Ascending aorta (tissue), 2 donors: Measurements from ENCODE around the gene SDK2. TPM values are rescaled to one million over a fixed set of nuclear protein-coding genes. Genes with fewer than 3 reads are reported as not detected.

Source experiments
- DNase-seq, 2 donors: peaks; one replicate each; pipeline ENCODE4 v3.0.0-alpha.2; 2019; ENCODE audit warnings: low spot score in 2 of 2
- H3K27ac ChIP-seq, 2 donors: fragments of 200-600 bp; sonication (generic); one replicate each; pipeline ENCODE4 v1.5.1; 2016 to 2017; ENCODE audit warnings: mild to moderate bottlenecking in 1 of 2
- H3K27me3 ChIP-seq: fragments of 200-600 bp; sonication (generic); one replicate; pipeline ENCODE4 v1.5.1; 2017
- H3K36me3 ChIP-seq, 2 donors: fragments of 200-600 bp; sonication (generic); one replicate each; pipeline ENCODE4 v1.5.1; 2016
- H3K4me1 ChIP-seq, 2 donors: fragments of 200-600 bp; sonication (generic); one replicate each; pipeline ENCODE4 v1.5.1; 2016 to 2017; ENCODE audit warnings: mild to moderate bottlenecking in 1 of 2
- H3K4me3 ChIP-seq, 2 donors: fragments of 200-600 bp; sonication (generic); one replicate each; pipeline ENCODE4 v1.5.1; 2016 to 2017; ENCODE audit warnings: mild to moderate bottlenecking in 1 of 2
- H3K9me3 ChIP-seq, 2 donors: fragments of 200-600 bp; sonication (generic); one replicate each; pipeline ENCODE4 v1.5.1; 2016
- CTCF ChIP-seq, 3 experiments: fragments of 200-600 bp in 2 of 3; fragments of 450-650 bp in 1 of 3; sonication (generic) in 2 of 3; IDR thresholded peaks; one replicate each; pipeline ENCODE4 v1.5.1; 2016 to 2019; ENCODE audit warnings: antibody characterized with exemption in 3 of 3, mild to moderate bottlenecking in 1 of 3, moderate library complexity in 1 of 3
- intact Hi-C: fragments of 100-400 bp; cut with DNase I; formaldehyde crosslinking; loops from one replicate; pipeline ENCODE4 v1.15.1; 2023
- total RNA-seq: library from RNA; depleted of rRNA; stranded (reverse); fragments of >200 nt; gene quantifications from one replicate; pipeline ENCODE4 v1.1.0, GENCODE V29; 2016

The SDK2 gene
- total RNA-seq, 1 donor from 2014 or later = 8.1 TPM

GRCh38 chr17:73639322-73639721 is 4.9 kb downstream of the SDK2 start:
- Histone ChIP-seq H3K27me3 (no peaks in the 10 kb centered on the region), H3K4me1 (peaks cover 11 to 28% of the 10 kb centered on the region in 2 donors), H3K4me3 (peak overlapping the region in 1 of 2 donors; percentile 46), H3K27ac (peak overlapping the region; percentile 63 to 70), H3K9me3 (no peaks in the 10 kb centered on the region), H3K36me3 (no peaks in the 10 kb centered on the region)
- intact Hi-C loops = loop anchor here (5.0 kb wide), 1 partner anchor 347 kb away; no protein-coding TSS in a partner anchor
- peak; percentile 49 to 89 for DNase-seq
- TF ChIP-seq CTCF (IDR thresholded peaks at IDR 0.05) = no peak

- H3K36me3 ChIP-seq = no peaks in the 10 kb centered on the region
- intact Hi-C loops = loop anchor here (5.0 kb wide), 1 partner anchor 346 kb away; no protein-coding TSS in a partner anchor
- peaks cover 11 to 23% of the 10 kb centered on the region in 2 donors for H3K4me1 ChIP-seq
- no peak for TF ChIP-seq CTCF (IDR thresholded peaks at IDR 0.05)
- H3K4me3 ChIP-seq = no peak overlapping the region
- peak overlapping the region; percentile 63 to 70 for H3K27ac ChIP-seq
- no peak for DNase-seq
- no peaks in the 10 kb centered on the region for H3K27me3 ChIP-seq
- H3K9me3 ChIP-seq = no peaks in the 10 kb centered on the region
Measured at GRCh38 chr17:73638556-73638955, 5.7 kb downstream of the SDK2 start.

GRCh38 chr17:73637866-73638265 is 6.4 kb downstream of the SDK2 start:
- H3K36me3 ChIP-seq = no peaks in the 10 kb centered on the region
- DNase-seq = no peak
- intact Hi-C loops = loop anchor here (5.0 kb wide), 1 partner anchor 346 kb away; no protein-coding TSS in a partner anchor
- no peak for TF ChIP-seq CTCF (IDR thresholded peaks at IDR 0.05)
- H3K9me3 ChIP-seq = no peaks in the 10 kb centered on the region
- H3K27me3 ChIP-seq = no peaks in the 10 kb centered on the region
- peaks cover 11 to 20% of the 10 kb centered on the region in 2 donors for H3K4me1 ChIP-seq
- no peak overlapping the region for H3K27ac ChIP-seq
- H3K4me3 ChIP-seq = no peak overlapping the region

DNA sequence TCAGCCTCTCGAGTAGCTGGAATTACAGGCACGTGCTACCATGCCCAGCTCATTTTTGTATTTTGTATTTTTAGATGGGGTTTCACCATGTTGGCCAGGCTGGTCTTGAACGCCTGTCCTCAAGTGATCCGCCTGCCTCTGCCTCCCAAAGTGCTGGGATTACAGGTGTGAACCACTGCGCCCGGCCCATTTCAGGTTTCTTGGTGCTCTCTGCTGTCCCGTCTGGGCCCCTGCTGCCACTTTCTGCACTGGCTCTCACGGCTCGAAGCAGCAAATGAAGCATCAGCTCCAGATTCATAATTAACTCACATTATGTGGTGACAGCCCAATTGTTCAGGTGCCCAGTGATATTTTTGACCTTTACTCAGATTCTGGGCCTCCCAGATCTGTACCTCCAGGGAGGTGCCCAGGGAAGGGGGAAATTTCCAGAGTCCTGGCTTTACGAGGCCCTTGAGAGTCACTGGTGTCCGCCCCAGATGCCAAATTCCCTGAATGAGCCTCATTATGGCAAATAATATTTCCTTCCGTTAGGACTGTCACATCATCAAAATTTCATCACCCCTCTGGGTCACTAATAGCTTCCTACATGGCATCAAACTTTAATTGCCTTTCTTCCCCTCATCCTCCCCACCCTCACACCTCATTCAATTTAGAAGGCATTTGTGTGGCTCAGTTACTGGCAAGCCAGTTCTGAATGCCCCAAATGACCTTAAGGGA is 9.0 kb downstream of the SDK2 start:
- H3K9me3 ChIP-seq = no peaks in the 10 kb centered on the region
- H3K4me1 ChIP-seq = peaks cover 5 to 13% of the 10 kb centered on the region in 2 donors
- H3K36me3 ChIP-seq = no peaks in the 10 kb centered on the region
- no peak overlapping the region for H3K4me3 ChIP-seq
- DNase-seq = no peak
- no peak overlapping the region for H3K27ac ChIP-seq
- TF ChIP-seq CTCF (IDR thresholded peaks at IDR 0.05) = no peak
- intact Hi-C loops = loop anchor here (5.0 kb wide), 1 partner anchor 343 kb away; no protein-coding TSS in a partner anchor
- H3K27me3 ChIP-seq = no peaks in the 10 kb centered on the region

GRCh38 chr17:73634629-73635028 is 9.6 kb downstream of the SDK2 start:
- intact Hi-C loops = loop anchor here (5.0 kb wide), 1 partner anchor 342 kb away; no protein-coding TSS in a partner anchor
- DNase-seq = no peak
- TF ChIP-seq CTCF (IDR thresholded peaks at IDR 0.05) = no peak
- Histone ChIP-seq H3K27ac (no peak overlapping the region), H3K36me3 (no peaks in the 10 kb centered on the region), H3K4me1 (peaks cover 5 to 11% of the 10 kb centered on the region in 2 donors), H3K4me3 (no peak overlapping the region), H3K9me3 (no peaks in the 10 kb centered on the region), H3K27me3 (no peaks in the 10 kb centered on the region)
